Activated CD4-positive, alpha-beta T cell treated with anti-CD3 and anti-CD28 coated beads, Interleukin-2, Interleukin-6, amounts not matched to agents 100 ng/mL and 50 ng/mL, durations not matched to agents 16 hours and 8 hours (primary cell): ENCODE measurements around the gene C9orf153.

Source experiments
- DNase-seq: peaks from one replicate; pipeline ENCODE4 v3.0.0-alpha.2; 2020

The C9orf153 gene

DNA sequence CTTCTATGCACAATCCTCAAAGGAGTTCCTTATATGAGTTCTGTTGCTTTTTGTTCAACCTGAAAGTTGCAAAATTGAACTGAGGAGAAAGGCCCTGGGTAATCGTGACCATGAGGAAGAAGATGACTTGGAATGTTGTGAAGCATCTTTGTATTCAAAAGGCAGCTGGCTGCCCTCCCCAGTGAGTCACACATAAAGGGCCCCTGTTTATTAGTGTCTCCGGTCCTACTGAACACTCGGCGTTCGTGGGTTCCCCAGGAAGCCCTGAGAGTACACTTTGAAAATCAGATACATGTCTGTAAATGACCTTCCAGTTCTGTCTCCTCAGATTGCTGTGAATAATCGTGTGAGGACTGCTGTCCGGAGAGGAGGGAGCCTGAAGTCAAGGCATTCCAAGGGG is 73.6 kb downstream of the C9orf153 start:
- DNase-seq: no peak

DNA sequence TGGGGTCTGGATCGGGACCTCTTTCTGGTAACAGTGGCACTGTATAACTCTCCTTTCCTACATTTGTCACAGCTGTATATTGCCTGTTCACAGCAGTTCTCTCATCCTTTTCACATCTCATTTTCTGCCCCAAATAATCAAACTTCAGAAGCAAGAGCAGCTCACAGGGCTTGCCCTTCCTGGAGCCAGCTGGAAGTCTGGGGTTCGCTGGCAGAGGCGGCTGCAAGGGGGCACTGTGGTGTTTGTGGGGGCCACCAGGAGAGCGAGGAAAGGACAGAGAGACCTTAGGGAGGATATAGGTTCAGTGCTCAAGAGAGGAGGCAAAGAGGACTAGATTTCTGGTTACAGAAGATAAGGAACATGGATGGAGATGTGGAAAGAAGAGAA is 75.3 kb downstream of the C9orf153 start:
- no peak for DNase-seq

DNA sequence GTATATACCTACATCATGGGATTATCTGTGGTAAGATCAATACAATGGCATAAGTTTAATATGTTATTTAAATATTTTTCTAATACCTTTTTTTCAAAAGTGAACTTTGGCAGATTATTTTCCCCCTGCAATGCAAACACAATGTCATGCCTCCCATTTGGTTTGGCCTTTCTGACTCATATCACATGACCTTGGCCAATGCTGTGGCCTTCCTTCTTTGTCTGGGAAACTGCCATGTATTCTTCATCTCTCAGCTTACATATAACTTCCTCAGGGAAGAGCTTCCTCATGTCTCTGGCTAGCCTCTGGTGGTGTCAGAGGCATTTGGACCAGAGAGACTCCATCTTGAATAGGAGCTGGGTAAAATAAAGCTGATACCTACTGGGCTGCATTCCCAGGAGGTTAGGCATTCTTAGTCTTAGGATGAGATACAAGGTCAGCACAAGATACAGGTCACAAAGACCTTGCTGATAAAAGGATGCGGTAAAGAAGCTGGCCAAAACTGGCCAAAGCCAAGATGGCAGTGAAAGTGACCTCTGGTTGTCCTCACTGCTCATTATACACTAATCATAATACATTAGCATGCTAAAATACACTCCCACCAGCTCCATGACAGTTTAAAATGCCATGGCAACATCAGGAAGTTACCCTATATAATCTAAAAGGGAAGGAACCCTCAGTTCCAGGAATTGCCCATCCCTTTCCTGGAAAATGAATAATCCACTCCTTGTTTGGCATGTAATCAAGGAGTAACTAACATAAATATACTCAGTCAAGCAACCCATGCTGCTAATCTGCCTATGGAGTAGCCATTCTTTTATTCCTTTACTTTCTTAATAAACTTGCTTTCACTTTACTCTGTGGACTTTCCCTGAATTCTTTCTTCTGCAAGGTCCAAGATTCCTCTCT is 76.0 kb downstream of the C9orf153 start:
- DNase-seq: no peak

DNA sequence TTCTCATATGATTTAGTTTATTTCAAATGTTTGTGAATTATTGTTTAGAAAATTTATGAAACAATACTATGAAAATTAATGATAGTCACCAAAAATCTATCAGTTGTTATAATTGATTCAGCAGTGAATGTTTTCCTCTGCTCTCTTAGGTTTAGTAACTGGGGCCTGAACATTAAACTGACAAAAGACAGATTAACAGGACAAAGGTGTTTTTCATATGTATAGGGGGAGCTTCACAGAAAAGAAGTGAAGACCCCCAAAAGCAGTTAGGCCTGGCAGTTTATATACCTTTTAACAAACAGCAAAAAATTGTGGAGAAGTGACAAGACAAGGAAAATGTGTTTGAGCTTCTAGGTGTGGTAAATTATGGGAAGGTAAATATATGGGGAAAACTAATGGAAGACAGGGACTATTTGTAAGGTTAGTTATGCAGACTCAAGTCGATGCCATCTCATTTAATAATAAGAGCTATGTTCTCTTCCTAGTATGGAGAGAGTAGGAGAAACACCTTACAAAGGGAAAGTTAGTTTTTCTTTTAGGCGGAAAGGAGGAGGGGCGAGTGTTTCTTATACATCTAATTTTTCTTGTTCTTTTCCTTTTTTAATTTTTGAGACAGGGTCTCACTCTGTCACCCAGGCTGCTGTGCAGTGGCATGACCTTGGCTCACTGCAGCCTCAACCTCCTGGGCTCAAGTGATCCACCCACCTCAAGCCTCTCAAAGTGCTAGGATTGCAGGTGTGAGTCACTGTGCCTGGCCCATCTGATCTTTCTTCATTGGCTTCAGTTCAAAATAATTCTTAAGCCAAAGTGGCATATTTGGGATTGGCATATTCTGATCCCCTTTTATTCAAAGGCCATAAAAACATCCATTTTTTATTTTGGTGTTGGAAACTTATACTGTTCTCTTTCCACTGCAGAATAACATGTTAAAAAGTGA is 77.8 kb downstream of the C9orf153 start:
- DNase-seq: no peak

DNA sequence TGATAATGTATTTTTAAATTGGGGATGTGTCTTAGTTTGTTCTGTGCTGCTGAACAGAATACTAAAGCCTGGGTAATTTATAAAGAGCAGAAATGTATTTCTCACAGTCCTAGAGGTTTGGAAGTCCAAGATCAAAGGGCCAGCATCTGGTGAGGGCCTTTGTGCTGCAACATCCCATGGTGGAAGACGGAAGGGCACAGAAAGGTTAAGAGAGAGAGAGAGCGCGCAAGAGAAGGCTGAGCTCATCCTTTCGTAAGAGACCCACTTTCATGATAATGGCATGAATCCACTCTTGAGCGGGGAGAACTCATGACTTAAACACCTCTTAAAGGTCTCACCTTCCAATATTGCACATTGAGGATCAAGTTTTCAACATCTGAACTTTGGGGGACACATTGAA is 81.0 kb downstream of the C9orf153 start:
- no peak for DNase-seq

DNA sequence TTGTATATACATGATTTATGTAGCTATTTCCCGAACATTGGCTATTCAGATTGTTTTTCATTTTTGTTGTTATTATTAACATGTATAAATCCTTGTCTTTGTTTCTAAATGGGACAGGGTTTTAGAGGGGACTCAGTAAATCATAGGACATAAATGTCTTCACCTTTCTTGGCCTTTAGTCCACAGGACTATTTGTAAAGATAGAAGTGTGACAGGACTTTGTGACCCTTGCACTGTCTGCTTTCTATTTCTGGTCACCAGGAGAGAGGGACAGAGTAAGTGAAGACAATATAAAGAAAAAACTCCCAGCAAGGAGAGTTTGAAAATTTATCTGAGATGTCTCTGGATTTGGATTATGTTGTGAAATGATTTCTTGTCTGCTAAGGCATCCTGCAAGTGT is 81.5 kb downstream of the C9orf153 start:
- no peak for DNase-seq

DNA sequence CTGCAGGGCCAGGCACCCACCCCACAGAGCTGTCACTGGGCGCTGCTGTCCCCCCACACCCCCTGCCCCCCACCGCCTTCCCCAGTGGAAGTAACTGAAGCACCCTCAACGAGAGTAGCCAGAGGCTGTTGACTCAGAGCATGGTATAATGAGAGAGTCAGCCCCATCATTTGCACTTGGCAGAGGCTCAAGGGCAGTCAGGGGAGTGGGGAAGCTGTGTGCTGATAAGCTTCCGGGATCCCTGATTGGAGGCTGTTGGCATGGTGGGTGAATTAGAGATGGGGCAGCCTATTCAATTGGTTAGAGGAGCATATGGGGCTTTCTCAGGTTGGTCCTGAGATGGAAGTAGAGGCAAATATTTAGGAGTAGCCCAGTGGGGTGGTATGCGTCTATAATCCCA is 83.0 kb downstream of the C9orf153 start:
- DNase-seq: no peak

DNA sequence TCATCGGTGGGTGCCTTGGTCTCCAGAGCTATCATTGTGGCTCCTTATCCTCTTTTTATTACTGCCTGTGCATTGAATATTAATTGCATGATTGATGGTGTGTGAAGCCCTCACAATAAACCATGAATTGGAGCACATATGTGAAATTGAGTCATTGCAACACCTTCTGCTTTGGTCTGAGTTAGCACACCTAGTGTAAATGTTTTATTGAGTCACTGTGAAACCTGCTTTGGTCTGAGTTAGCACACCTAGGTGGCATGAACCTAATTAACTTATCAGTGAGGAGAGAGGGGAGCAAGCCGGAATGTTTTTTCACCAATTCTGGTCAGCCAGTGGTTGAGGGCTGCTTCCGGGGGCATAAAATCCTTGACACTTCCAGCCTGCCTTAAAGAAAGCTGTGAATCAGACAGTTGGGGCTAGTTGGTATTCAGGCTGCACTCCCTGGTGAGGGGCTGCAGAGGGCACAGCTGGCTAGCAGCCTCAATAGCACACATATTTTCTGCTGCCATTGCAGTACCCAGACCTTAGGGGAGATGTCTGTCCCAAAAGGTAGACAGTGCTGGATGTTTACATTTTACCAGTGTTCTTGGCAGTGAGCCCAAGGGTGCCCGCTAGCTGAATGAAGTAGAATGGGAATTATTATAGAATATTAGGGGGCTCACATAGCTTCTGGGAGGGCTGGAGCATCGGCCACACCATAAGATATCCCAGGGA is 83.6 kb downstream of the C9orf153 start:
- DNase-seq: no peak

DNA sequence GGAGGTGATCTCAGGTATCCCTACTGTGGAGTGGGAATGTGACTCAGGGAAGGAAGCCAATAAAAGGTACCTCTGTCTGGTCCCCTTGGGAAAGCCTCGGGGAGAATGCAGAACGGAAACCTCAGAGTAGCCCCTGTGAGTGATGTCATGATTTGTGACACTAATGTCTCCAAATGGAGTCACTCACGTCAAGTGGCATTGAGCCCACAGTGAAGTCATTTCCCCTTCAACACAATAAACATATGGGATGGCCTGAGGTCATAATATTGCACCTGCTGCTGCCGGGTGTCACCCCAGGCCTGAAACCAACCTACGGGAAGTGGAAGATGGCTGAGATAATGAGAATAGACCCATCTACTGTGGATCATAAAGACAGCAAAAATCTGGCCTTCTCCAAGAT is 84.2 kb downstream of the C9orf153 start:
- no peak for DNase-seq
